Panc1 (cell line): Measurements from ENCODE around the gene PRND. TPM values are rescaled to one million over a fixed set of nuclear protein-coding genes. Genes with fewer than 3 reads are reported as not detected.

Source experiments
- ATAC-seq: fragments of 200-7000 bp; cut with Tn5 transposase; 2 replicates; pipeline ENCODE4 v1.9.1; 2020; ENCODE audit warnings: mild to moderate bottlenecking, moderate library complexity
- BruUV-seq: library from RNA; stranded (reverse); fragments of 400-500 nt; replicated peaks from 2 replicates; lab custom pipeline; 2021; lab: Mats Ljungman, UMichigan
- CTCF ChIA-PET: fragments of 300-600 bp; sonication (Branson Sonifier 250); formaldehyde crosslinking; loops from one replicate; lab custom pipeline; 2022; ENCODE audit warnings: antibody characterized with exemption; lab: Charles Lee
- POLR2A ChIA-PET: fragments of 300-600 bp; sonication (Branson Sonifier 250); formaldehyde crosslinking; loops from one replicate; lab custom pipeline; 2022; ENCODE audit warnings: antibody characterized with exemption; lab: Charles Lee
- DNase-seq: peaks from one replicate; pipeline ENCODE4 v3.0.0-alpha.2; 2010; ENCODE audit warnings: low read depth, low spot score
- H3K27ac ChIP-seq: 2 replicates; pipeline ENCODE4 v1.5.1; 2011; ENCODE audit warnings: mild to moderate bottlenecking, low read length, inconsistent platforms
- H3K27me3 ChIP-seq: fragments of 200-500 bp; sonication (Bioruptor generic); 2 replicates; pipeline ENCODE4 v1.6.0; 2014; ENCODE audit warnings: low read length, inconsistent platforms; ENCODE audit not compliant: control insufficient read depth, insufficient read depth
- H3K36me3 ChIP-seq: fragments of 200-500 bp; sonication (Bioruptor generic); 2 replicates; pipeline ENCODE4 v1.5.1; 2014; ENCODE audit warnings: inconsistent platforms, mild to moderate bottlenecking, low read length, moderate library complexity; ENCODE audit not compliant: control insufficient read depth, insufficient read depth
- H3K4me1 ChIP-seq: 2 replicates; pipeline ENCODE4 v1.5.1; 2011; ENCODE audit warnings: inconsistent platforms, mild to moderate bottlenecking, low read length, moderate library complexity; ENCODE audit not compliant: control insufficient read depth, insufficient read depth
- H3K4me3 ChIP-seq, 2 experiments: 2 replicates each; pipeline ENCODE4 v1.5.1; 2011 to 2012; ENCODE audit warnings: low read depth in 2 of 2, low read length in 2 of 2, mild to moderate bottlenecking in 2 of 2, inconsistent platforms in 1 of 2, moderate library complexity in 1 of 2
- H3K9me3 ChIP-seq: fragments of 200-500 bp; sonication (Bioruptor generic); 2 replicates; pipeline ENCODE4 v1.5.1; 2014; ENCODE audit warnings: low read depth, mild to moderate bottlenecking, inconsistent platforms, low read length, moderate library complexity; ENCODE audit not compliant: control insufficient read depth, insufficient read depth
- POLR2AphosphoS5 ChIP-seq: IDR thresholded peaks from 2 replicates; pipeline ENCODE4 v1.6.1; 2012; ENCODE audit warnings: mild to moderate bottlenecking, low read depth, low read length, moderate library complexity
- REST ChIP-seq, 2 experiments: IDR thresholded peaks; 2 replicates each; pipeline ENCODE4 v1.6.1; 2011 to 2012; ENCODE audit warnings: low read depth in 2 of 2, control low read depth in 1 of 2, low read length in 1 of 2, mild to moderate bottlenecking in 1 of 2, moderate library complexity in 1 of 2; ENCODE audit not compliant: insufficient read depth in 1 of 2
- SIN3A ChIP-seq: IDR thresholded peaks from 2 replicates; pipeline ENCODE4 v1.6.1; 2012; ENCODE audit warnings: low read depth, mild to moderate bottlenecking, low read length, moderate library complexity, borderline replicate concordance; ENCODE audit not compliant: insufficient read depth
- TCF7L2 ChIP-seq: IDR thresholded peaks from 2 replicates; pipeline ENCODE4 v1.6.1; 2011; ENCODE audit warnings: mild to moderate bottlenecking, low read depth, low read length, inconsistent platforms
- in situ Hi-C: cut with HindIII; loops from 2 replicates; pipeline ENCODE4 v1.10.0; 2016; ENCODE audit warnings: low sequenced_read_pairs, low pct_unique_long_range_greater_than_20kb
- intact Hi-C: fragments of 100-400 bp; cut with micrococcal nuclease; formaldehyde crosslinking; loops from one replicate; pipeline ENCODE4 v1.10.0; 2022; ENCODE audit not compliant: unreplicated experiment
- total RNA-seq: library from RNA; stranded (reverse); gene quantifications from one replicate; pipeline ENCODE4 v1.2.1, GENCODE V29; 2021; ENCODE audit not compliant: unreplicated experiment
- TF ChIP-seq, protein P1 (sequence below): fragments of 450-650 bp; IDR thresholded peaks from 2 replicates; pipeline ENCODE4 v1.5.1; 2017; ENCODE audit warnings: mild to moderate bottlenecking

The PRND gene
- total RNA-seq, 1 experiment from 2014 or later = not detected

GRCh38 chr20:4699216-4699615, 22.5 kb upstream of the PRND start:
- in situ Hi-C loops (no loop called here), intact Hi-C loops (no loop called here)
- no peak for TF ChIP-seq SIN3A
- no peak for TF ChIP-seq TCF7L2
- no peak for TF ChIP-seq REST (IDR thresholded peaks at IDR 0.05; ENCODE audit: insufficient read depth in 1 of 2, low read depth in 2 of 2, low read length in 1 of 2)
- TF ChIP-seq, protein P1, sequence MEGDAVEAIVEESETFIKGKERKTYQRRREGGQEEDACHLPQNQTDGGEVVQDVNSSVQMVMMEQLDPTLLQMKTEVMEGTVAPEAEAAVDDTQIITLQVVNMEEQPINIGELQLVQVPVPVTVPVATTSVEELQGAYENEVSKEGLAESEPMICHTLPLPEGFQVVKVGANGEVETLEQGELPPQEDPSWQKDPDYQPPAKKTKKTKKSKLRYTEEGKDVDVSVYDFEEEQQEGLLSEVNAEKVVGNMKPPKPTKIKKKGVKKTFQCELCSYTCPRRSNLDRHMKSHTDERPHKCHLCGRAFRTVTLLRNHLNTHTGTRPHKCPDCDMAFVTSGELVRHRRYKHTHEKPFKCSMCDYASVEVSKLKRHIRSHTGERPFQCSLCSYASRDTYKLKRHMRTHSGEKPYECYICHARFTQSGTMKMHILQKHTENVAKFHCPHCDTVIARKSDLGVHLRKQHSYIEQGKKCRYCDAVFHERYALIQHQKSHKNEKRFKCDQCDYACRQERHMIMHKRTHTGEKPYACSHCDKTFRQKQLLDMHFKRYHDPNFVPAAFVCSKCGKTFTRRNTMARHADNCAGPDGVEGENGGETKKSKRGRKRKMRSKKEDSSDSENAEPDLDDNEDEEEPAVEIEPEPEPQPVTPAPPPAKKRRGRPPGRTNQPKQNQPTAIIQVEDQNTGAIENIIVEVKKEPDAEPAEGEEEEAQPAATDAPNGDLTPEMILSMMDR = no peak
- no peak for TF ChIP-seq POLR2AphosphoS5
- ChIA-PET CTCF (interaction anchor here (0.6 kb wide), 1 partner anchor 409 kb away, joined by 3 read pairs; no protein-coding TSS in a partner anchor), POLR2A (no interaction called here)
- ATAC-seq (no peak), DNase-seq (no peak)
- BruUV-seq = no TSS peak
- peaks cover 3% of the 10 kb centered on the region for H3K36me3 ChIP-seq
- H3K4me3 ChIP-seq = no peak overlapping the region
- no peaks in the 10 kb centered on the region for H3K27me3 ChIP-seq
- no peaks in the 10 kb centered on the region for H3K4me1 ChIP-seq
- no peaks in the 10 kb centered on the region for H3K9me3 ChIP-seq
- no peak overlapping the region for H3K27ac ChIP-seq

GRCh38 chr20:4699957-4700356, 21.8 kb upstream of the PRND start:
- ChIA-PET POLR2A (no interaction called here), CTCF (no interaction called here)
- no TSS peak for BruUV-seq
- TF ChIP-seq TCF7L2 (no peak), POLR2AphosphoS5 (no peak), REST (IDR thresholded peaks at IDR 0.05; ENCODE audit: insufficient read depth in 1 of 2, low read depth in 2 of 2, low read length in 1 of 2) (no peak), SIN3A (no peak)
- TF ChIP-seq, protein P1 = no peak
- intact Hi-C loops = no loop called here
- H3K27ac ChIP-seq = no peak overlapping the region
- H3K4me3 ChIP-seq = no peak overlapping the region
- H3K4me1 ChIP-seq = no peaks in the 10 kb centered on the region
- no peaks in the 10 kb centered on the region for H3K9me3 ChIP-seq
- in situ Hi-C loops = no loop called here
- H3K27me3 ChIP-seq = no peaks in the 10 kb centered on the region
- no peak for DNase-seq
- ATAC-seq = no peak
- H3K36me3 ChIP-seq = peaks cover 3% of the 10 kb centered on the region; the same call in 1 of the 2 replicates
